HepG2 (cell line): Measurements from ENCODE around the gene NPSR1. TPM values are rescaled to one million over a fixed set of nuclear protein-coding genes. Genes with fewer than 3 reads are reported as not detected.

Experiments
- FOSL2 ChIP-seq: sonication (generic); formaldehyde crosslinking; IDR thresholded peaks from 2 replicates; pipeline ENCODE4 v1.4.0; 2020; ENCODE audit warnings: missing genetic modification reagents
- HNF4A ChIP-seq: sonication (generic); formaldehyde crosslinking; IDR thresholded peaks from 2 replicates; pipeline ENCODE4 v1.4.0; 2020; ENCODE audit warnings: missing genetic modification reagents
- IRX3 ChIP-seq: sonication (generic); formaldehyde crosslinking; IDR thresholded peaks from 2 replicates; pipeline ENCODE4 v1.8.1; 2023; ENCODE audit warnings: mild to moderate bottlenecking, low read depth, missing genetic modification reagents, borderline replicate concordance
- MEIS2 ChIP-seq: sonication (generic); formaldehyde crosslinking; IDR thresholded peaks from 2 replicates; pipeline ENCODE4 v1.9.0; 2021; ENCODE audit warnings: mild to moderate bottlenecking, missing genetic modification reagents
- NCOA2 ChIP-seq: sonication (generic); formaldehyde crosslinking; IDR thresholded peaks from 2 replicates; pipeline ENCODE4 v1.8.0; 2022; ENCODE audit warnings: inconsistent platforms
- PBX2 ChIP-seq: IDR thresholded peaks from 2 replicates; pipeline ENCODE4 v1.6.1; 2016; ENCODE audit warnings: control low read depth
- POGZ ChIP-seq: sonication (generic); formaldehyde crosslinking; IDR thresholded peaks from 2 replicates; pipeline ENCODE4 v1.4.0; 2020; ENCODE audit warnings: mild to moderate bottlenecking, missing genetic modification reagents
- RARA ChIP-seq: IDR thresholded peaks from 2 replicates; pipeline ENCODE4 v1.6.1; 2016; ENCODE audit warnings: missing genetic modification reagents, missing compliant biosample characterization
- ZBTB26 ChIP-seq: IDR thresholded peaks from 2 replicates; pipeline ENCODE4 v1.6.1; 2016; ENCODE audit warnings: missing compliant biosample characterization, missing genetic modification reagents, borderline replicate concordance
- ZBTB34 ChIP-seq: sonication (generic); formaldehyde crosslinking; IDR thresholded peaks from 2 replicates; pipeline ENCODE4 v1.8.0; 2022; ENCODE audit warnings: mild to moderate bottlenecking, missing genetic modification reagents
- ZNF362 ChIP-seq: sonication (generic); formaldehyde crosslinking; IDR thresholded peaks from 2 replicates; pipeline ENCODE4 v1.4.0; 2020; ENCODE audit warnings: missing genetic modification reagents, mild to moderate bottlenecking, borderline replicate concordance
- ZNF713 ChIP-seq: sonication (generic); formaldehyde crosslinking; IDR thresholded peaks from 2 replicates; pipeline ENCODE4 v1.4.0; 2020; ENCODE audit warnings: mild to moderate bottlenecking, missing genetic modification reagents
- ZNF782 ChIP-seq: sonication (generic); formaldehyde crosslinking; IDR thresholded peaks from 2 replicates; pipeline ENCODE4 v1.4.0; 2020; ENCODE audit warnings: missing genetic modification reagents, mild to moderate bottlenecking, borderline replicate concordance
- ZZZ3 ChIP-seq: sonication (generic); formaldehyde crosslinking; IDR thresholded peaks from 2 replicates; pipeline ENCODE4 v1.4.0; 2020; ENCODE audit warnings: missing genetic modification reagents, mild to moderate bottlenecking, borderline replicate concordance
- polyA plus RNA-seq, 8 experiments: library from polyadenylated mRNA; depleted of rRNA in 3 of 8; stranded (reverse) in 7 of 8; unstranded in 1 of 8; fragments of >200 nt; fragmentation: Illumina TruSeq in 4 of 8; extraction: Trizol in 4 of 8; gene quantifications; 2 replicates each; pipeline versions ENCODE4 v1.2.1 to v1.2.3, GENCODE V29; 2011 to 2016; ENCODE audit warnings: low read depth in 4 of 8, missing spikeins in 1 of 8, mixed read lengths in 1 of 8; ENCODE audit not compliant: insufficient read depth in 1 of 8
- total RNA-seq, 5 experiments: library from RNA; depleted of rRNA; stranded (reverse); fragments of >200 nt; fragmentation: Illumina TruSeq; extraction: Trizol; gene quantifications; 2 replicates each; pipeline ENCODE4 v1.2.3, GENCODE V29; 2016; ENCODE audit warnings: low read depth in 1 of 5
- TF ChIP-seq, protein P1 (sequence below): sonication (generic); formaldehyde crosslinking; conservative IDR thresholded peaks from 2 replicates; pipeline ENCODE4 v1.4.0; 2020; ENCODE audit warnings: missing genetic modification reagents
- TF ChIP-seq, protein P2 (sequence below): sonication (generic); formaldehyde crosslinking; IDR thresholded peaks from 2 replicates; pipeline ENCODE4 v1.5.1; 2020; ENCODE audit warnings: mild to moderate bottlenecking, missing genetic modification reagents, moderate library complexity

Gene NPSR1
- total and polyA plus RNA-seq, 2 of the 13 experiments (the other 11 are each of a cell fraction or from before 2014, with no cell fraction given): not detected

DNA sequence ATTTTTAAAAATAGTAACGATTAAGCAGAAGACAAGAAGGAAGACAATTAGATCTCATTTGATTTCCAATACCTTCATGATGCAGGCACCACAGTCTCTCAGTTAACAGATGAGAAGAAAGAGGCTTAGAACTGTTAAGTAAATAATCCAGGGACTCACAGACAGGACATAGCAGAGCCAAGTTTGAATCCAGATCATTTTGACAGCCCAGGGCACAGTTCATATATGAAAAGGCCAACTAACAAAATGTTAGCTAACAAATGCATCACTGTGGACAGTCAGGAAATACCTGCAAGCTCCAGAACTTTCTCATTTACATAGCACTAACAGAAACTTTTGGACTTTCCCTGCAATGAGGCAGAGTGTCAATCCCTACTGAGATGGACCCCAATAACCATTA lies 4.2 kb upstream of the NPSR1 start (continued):
- TF ChIP-seq ZBTB26 (CRISPR knock-in tag): 0 out of 2 replicates have a peak, but pooled peaks have one; percentile 21
- TF ChIP-seq MEIS2 (CRISPR knock-in tag): 0 out of 2 replicates have a peak, but pooled peaks have one; percentile 42
- TF ChIP-seq, protein P1, sequence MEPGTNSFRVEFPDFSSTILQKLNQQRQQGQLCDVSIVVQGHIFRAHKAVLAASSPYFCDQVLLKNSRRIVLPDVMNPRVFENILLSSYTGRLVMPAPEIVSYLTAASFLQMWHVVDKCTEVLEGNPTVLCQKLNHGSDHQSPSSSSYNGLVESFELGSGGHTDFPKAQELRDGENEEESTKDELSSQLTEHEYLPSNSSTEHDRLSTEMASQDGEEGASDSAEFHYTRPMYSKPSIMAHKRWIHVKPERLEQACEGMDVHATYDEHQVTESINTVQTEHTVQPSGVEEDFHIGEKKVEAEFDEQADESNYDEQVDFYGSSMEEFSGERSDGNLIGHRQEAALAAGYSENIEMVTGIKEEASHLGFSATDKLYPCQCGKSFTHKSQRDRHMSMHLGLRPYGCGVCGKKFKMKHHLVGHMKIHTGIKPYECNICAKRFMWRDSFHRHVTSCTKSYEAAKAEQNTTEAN (CRISPR knock-in tag): no peak
- no peak for TF ChIP-seq ZNF362 (CRISPR knock-in tag)
- TF ChIP-seq, protein P2, sequence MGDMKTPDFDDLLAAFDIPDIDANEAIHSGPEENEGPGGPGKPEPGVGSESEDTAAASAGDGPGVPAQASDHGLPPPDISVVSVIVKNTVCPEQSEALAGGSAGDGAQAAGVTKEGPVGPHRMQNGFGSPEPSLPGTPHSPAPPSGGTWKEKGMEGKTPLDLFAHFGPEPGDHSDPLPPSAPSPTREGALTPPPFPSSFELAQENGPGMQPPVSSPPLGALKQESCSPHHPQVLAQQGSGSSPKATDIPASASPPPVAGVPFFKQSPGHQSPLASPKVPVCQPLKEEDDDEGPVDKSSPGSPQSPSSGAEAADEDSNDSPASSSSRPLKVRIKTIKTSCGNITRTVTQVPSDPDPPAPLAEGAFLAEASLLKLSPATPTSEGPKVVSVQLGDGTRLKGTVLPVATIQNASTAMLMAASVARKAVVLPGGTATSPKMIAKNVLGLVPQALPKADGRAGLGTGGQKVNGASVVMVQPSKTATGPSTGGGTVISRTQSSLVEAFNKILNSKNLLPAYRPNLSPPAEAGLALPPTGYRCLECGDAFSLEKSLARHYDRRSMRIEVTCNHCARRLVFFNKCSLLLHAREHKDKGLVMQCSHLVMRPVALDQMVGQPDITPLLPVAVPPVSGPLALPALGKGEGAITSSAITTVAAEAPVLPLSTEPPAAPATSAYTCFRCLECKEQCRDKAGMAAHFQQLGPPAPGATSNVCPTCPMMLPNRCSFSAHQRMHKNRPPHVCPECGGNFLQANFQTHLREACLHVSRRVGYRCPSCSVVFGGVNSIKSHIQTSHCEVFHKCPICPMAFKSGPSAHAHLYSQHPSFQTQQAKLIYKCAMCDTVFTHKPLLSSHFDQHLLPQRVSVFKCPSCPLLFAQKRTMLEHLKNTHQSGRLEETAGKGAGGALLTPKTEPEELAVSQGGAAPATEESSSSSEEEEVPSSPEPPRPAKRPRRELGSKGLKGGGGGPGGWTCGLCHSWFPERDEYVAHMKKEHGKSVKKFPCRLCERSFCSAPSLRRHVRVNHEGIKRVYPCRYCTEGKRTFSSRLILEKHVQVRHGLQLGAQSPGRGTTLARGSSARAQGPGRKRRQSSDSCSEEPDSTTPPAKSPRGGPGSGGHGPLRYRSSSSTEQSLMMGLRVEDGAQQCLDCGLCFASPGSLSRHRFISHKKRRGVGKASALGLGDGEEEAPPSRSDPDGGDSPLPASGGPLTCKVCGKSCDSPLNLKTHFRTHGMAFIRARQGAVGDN (CRISPR knock-in tag): no peak
- no peak for TF ChIP-seq ZNF782 (CRISPR knock-in tag)
- no peak for TF ChIP-seq ZBTB34
- no peak for TF ChIP-seq FOSL2 (CRISPR knock-in tag)
- no peak for TF ChIP-seq NCOA2
- TF ChIP-seq RARA: peak; percentile 24; the same call in 1 of the 2 replicates
- TF ChIP-seq ZZZ3: no peak
- no peak for TF ChIP-seq IRX3 (CRISPR knock-in tag)
- no peak for TF ChIP-seq PBX2 (CRISPR knock-in tag)
- TF ChIP-seq ZNF713 (CRISPR knock-in tag): no peak
- TF ChIP-seq HNF4A (CRISPR knock-in tag): peak; percentile 52
- 0 out of 2 replicates have a peak, but pooled peaks have one; percentile 23 for TF ChIP-seq POGZ (CRISPR knock-in tag)
